Measurements from ENCODE around the gene PHLDB3.
"Not testable (repeated sequence)": the region's sequence is repeated elsewhere in the genome, so short reads cannot be mapped to it uniquely, and the experiment has no call there.

The PHLDB3 gene

GRCh38 chr19:43438291-43439031 is 66.1 kb downstream of the PHLDB3 start:
- Histone ChIP-seq H3K4me1 (ENCODE audit: control insufficient read depth, insufficient read depth, low read length) (peaks cover 9% of the 10 kb centered on the region), H3K27me3 (replicated peaks; ENCODE audit: control insufficient read depth, insufficient read depth, low read length) (no peaks in the 10 kb centered on the region), H3K9me3 (ENCODE audit: control insufficient read depth, low read length) (peaks cover 4% of the 10 kb centered on the region), H3K9ac (ENCODE audit: low read length) (no peak overlapping the region), H3K4me3 (ENCODE audit: low read length) (no peak overlapping the region), H3K36me3 (ENCODE audit: control insufficient read depth, insufficient read depth, low read length, severe bottlenecking) (no peaks in the 10 kb centered on the region)
- peak; percentile 86 for DNase-seq (ENCODE audit: low read depth)

- no peak for DNase-seq (ENCODE audit: low read depth)
- Histone ChIP-seq H3K9ac (ENCODE audit: low read length) (no peak overlapping the region), H3K36me3 (ENCODE audit: control insufficient read depth, insufficient read depth, low read length, severe bottlenecking) (no peaks in the 10 kb centered on the region), H3K27me3 (replicated peaks; ENCODE audit: control insufficient read depth, insufficient read depth, low read length) (no peaks in the 10 kb centered on the region), H3K9me3 (ENCODE audit: control insufficient read depth, low read length) (peaks cover 4% of the 10 kb centered on the region), H3K4me1 (ENCODE audit: control insufficient read depth, insufficient read depth, low read length) (peaks cover 9% of the 10 kb centered on the region), H3K4me3 (ENCODE audit: low read length) (no peak overlapping the region)
Measured at GRCh38 chr19:43437712-43438111, 66.8 kb downstream of the PHLDB3 start.

GRCh38 chr19:43437284-43437683 is 67.3 kb downstream of the PHLDB3 start:
- H3K9me3 ChIP-seq (ENCODE audit: control insufficient read depth, low read length); H3K9ac ChIP-seq (ENCODE audit: low read length); H3K4me3 ChIP-seq (ENCODE audit: low read length); H3K36me3 ChIP-seq (ENCODE audit: control insufficient read depth, insufficient read depth, low read length, severe bottlenecking); H3K4me1 ChIP-seq (ENCODE audit: control insufficient read depth, insufficient read depth, low read length); DNase-seq (ENCODE audit: low read depth); H3K27me3 ChIP-seq (replicated peaks; ENCODE audit: control insufficient read depth, insufficient read depth, low read length): not testable (repeated sequence)

GRCh38 chr19:43435775-43436174 is 68.8 kb downstream of the PHLDB3 start:
- H3K4me3 ChIP-seq (ENCODE audit: low read length) = no peak overlapping the region
- H3K27me3 ChIP-seq (replicated peaks; ENCODE audit: control insufficient read depth, insufficient read depth, low read length) = no peaks in the 10 kb centered on the region
- no peak for DNase-seq (ENCODE audit: low read depth)
- H3K36me3 ChIP-seq (ENCODE audit: control insufficient read depth, insufficient read depth, low read length, severe bottlenecking) = no peaks in the 10 kb centered on the region
- peaks cover 4% of the 10 kb centered on the region for H3K9me3 ChIP-seq (ENCODE audit: control insufficient read depth, low read length)
- H3K9ac ChIP-seq (ENCODE audit: low read length) = no peak overlapping the region
- peaks cover 9% of the 10 kb centered on the region for H3K4me1 ChIP-seq (ENCODE audit: control insufficient read depth, insufficient read depth, low read length)

GRCh38 chr19:43433689-43434088 is 70.9 kb downstream of the PHLDB3 start:
- Histone ChIP-seq H3K36me3 (ENCODE audit: control insufficient read depth, insufficient read depth, low read length, severe bottlenecking) (no peaks in the 10 kb centered on the region), H3K4me1 (ENCODE audit: control insufficient read depth, insufficient read depth, low read length) (peaks cover 5% of the 10 kb centered on the region), H3K9me3 (ENCODE audit: control insufficient read depth, low read length) (no peaks in the 10 kb centered on the region), H3K27me3 (replicated peaks; ENCODE audit: control insufficient read depth, insufficient read depth, low read length) (no peaks in the 10 kb centered on the region), H3K4me3 (ENCODE audit: low read length) (no peak overlapping the region), H3K9ac (ENCODE audit: low read length) (no peak overlapping the region)
- no peak for DNase-seq (ENCODE audit: low read depth)

GRCh38 chr19:43433358-43433673 is 71.2 kb downstream of the PHLDB3 start:
- no peak overlapping the region for H3K4me3 ChIP-seq (ENCODE audit: low read length)
- H3K36me3 ChIP-seq (ENCODE audit: control insufficient read depth, insufficient read depth, low read length, severe bottlenecking) = no peaks in the 10 kb centered on the region
- H3K27me3 ChIP-seq (replicated peaks; ENCODE audit: control insufficient read depth, insufficient read depth, low read length) = no peaks in the 10 kb centered on the region
- no peak overlapping the region for H3K9ac ChIP-seq (ENCODE audit: low read length)
- no peak for DNase-seq (ENCODE audit: low read depth)
- no peaks in the 10 kb centered on the region for H3K9me3 ChIP-seq (ENCODE audit: control insufficient read depth, low read length)
- peaks cover 1% of the 10 kb centered on the region for H3K4me1 ChIP-seq (ENCODE audit: control insufficient read depth, insufficient read depth, low read length)

GRCh38 chr19:43430976-43431375 is 73.6 kb downstream of the PHLDB3 start:
- no peaks in the 10 kb centered on the region for H3K27me3 ChIP-seq (replicated peaks; ENCODE audit: control insufficient read depth, insufficient read depth, low read length)

GRCh38 chr19:43430142-43430710 is 74.3 kb downstream of the PHLDB3 start:
- Histone ChIP-seq H3K4me3 (ENCODE audit: low read length) (no peak overlapping the region), H3K9ac (ENCODE audit: low read length) (no peak overlapping the region), H3K4me1 (ENCODE audit: control insufficient read depth, insufficient read depth, low read length) (peaks cover 6% of the 10 kb centered on the region), H3K36me3 (ENCODE audit: control insufficient read depth, insufficient read depth, low read length, severe bottlenecking) (no peaks in the 10 kb centered on the region), H3K9me3 (ENCODE audit: control insufficient read depth, low read length) (no peaks in the 10 kb centered on the region), H3K27me3 (replicated peaks; ENCODE audit: control insufficient read depth, insufficient read depth, low read length) (no peaks in the 10 kb centered on the region)
- DNase-seq (ENCODE audit: low read depth) = no peak

More at GRCh38 chr19:43430976-43431375, 73.6 kb downstream of the PHLDB3 start:
- no peaks in the 10 kb centered on the region for H3K4me1 ChIP-seq (ENCODE audit: control insufficient read depth, insufficient read depth, low read length)
- no peaks in the 10 kb centered on the region for H3K9me3 ChIP-seq (ENCODE audit: control insufficient read depth, low read length)
- DNase-seq (ENCODE audit: low read depth) = no peak
- H3K36me3 ChIP-seq (ENCODE audit: control insufficient read depth, insufficient read depth, low read length, severe bottlenecking) = no peaks in the 10 kb centered on the region
- no peak overlapping the region for H3K4me3 ChIP-seq (ENCODE audit: low read length)
- H3K9ac ChIP-seq (ENCODE audit: low read length) = no peak overlapping the region

GRCh38 chr19:43429395-43429794 is 75.2 kb downstream of the PHLDB3 start:
- Histone ChIP-seq H3K4me1 (ENCODE audit: control insufficient read depth, insufficient read depth, low read length) (peaks cover 7% of the 10 kb centered on the region), H3K36me3 (ENCODE audit: control insufficient read depth, insufficient read depth, low read length, severe bottlenecking) (no peaks in the 10 kb centered on the region), H3K9ac (ENCODE audit: low read length) (no peak overlapping the region), H3K9me3 (ENCODE audit: control insufficient read depth, low read length) (no peaks in the 10 kb centered on the region), H3K27me3 (replicated peaks; ENCODE audit: control insufficient read depth, insufficient read depth, low read length) (no peaks in the 10 kb centered on the region), H3K4me3 (ENCODE audit: low read length) (no peak overlapping the region)
- DNase-seq (ENCODE audit: low read depth) = no peak

- H3K9me3 ChIP-seq (ENCODE audit: control insufficient read depth, low read length) = no peaks in the 10 kb centered on the region
- no peaks in the 10 kb centered on the region for H3K36me3 ChIP-seq (ENCODE audit: control insufficient read depth, insufficient read depth, low read length, severe bottlenecking)
- H3K4me1 ChIP-seq (ENCODE audit: control insufficient read depth, insufficient read depth, low read length) = peaks cover 7% of the 10 kb centered on the region
- H3K27me3 ChIP-seq (replicated peaks; ENCODE audit: control insufficient read depth, insufficient read depth, low read length) = no peaks in the 10 kb centered on the region
- H3K4me3 ChIP-seq (ENCODE audit: low read length) = no peak overlapping the region
- peak overlapping the region; percentile 22 for H3K9ac ChIP-seq (ENCODE audit: low read length)
- peak; percentile 57 for DNase-seq (ENCODE audit: low read depth)
Measured at GRCh38 chr19:43425567-43426392, 78.8 kb downstream of the PHLDB3 start.
